HepG2 (cell line): Measurements from ENCODE around the gene DCAF7. TPM values are rescaled to one million over a fixed set of nuclear protein-coding genes. Genes with fewer than 3 reads are reported as not detected.

Source experiments
- CAMTA2 ChIP-seq: sonication (generic); formaldehyde crosslinking; IDR thresholded peaks from 2 replicates; pipeline ENCODE4 v1.4.0; 2020; ENCODE audit warnings: mild to moderate bottlenecking, missing genetic modification reagents, borderline replicate concordance
- CEBPB ChIP-seq: IDR thresholded peaks from 2 replicates; pipeline ENCODE4 v1.6.1; 2011; ENCODE audit warnings: low read depth, low read length, improper control_type of control experiment, borderline replicate concordance
- EZH2 ChIP-seq: conservative IDR thresholded peaks from 2 replicates; pipeline ENCODE4 v1.6.1; 2012; ENCODE audit warnings: mild to moderate bottlenecking, low read depth, low read length, moderate library complexity
- JUND ChIP-seq: sonication (generic); formaldehyde crosslinking; IDR thresholded peaks from 2 replicates; pipeline ENCODE4 v1.8.0; 2022; ENCODE audit warnings: mild to moderate bottlenecking, missing genetic modification reagents
- KDM4B ChIP-seq: sonication (generic); formaldehyde crosslinking; IDR thresholded peaks from 2 replicates; pipeline ENCODE4 v1.4.0; 2020; ENCODE audit warnings: missing genetic modification reagents
- MED13 ChIP-seq: sonication (generic); formaldehyde crosslinking; IDR thresholded peaks from 2 replicates; pipeline ENCODE4 v1.5.0; 2020; ENCODE audit warnings: missing genetic modification reagents
- MED8 ChIP-seq: sonication (generic); formaldehyde crosslinking; IDR thresholded peaks from 2 replicates; pipeline ENCODE4 v1.8.1; 2023; ENCODE audit warnings: mild to moderate bottlenecking, missing genetic modification reagents; ENCODE audit not compliant: insufficient replicate concordance
- MIXL1 ChIP-seq: IDR thresholded peaks from 2 replicates; pipeline ENCODE4 v1.6.1; 2016
- NFRKB ChIP-seq: fragments of 450-650 bp; IDR thresholded peaks from 2 replicates; pipeline ENCODE4 v1.6.1; 2017
- PHF8 ChIP-seq: sonication (generic); formaldehyde crosslinking; IDR thresholded peaks from 2 replicates; pipeline ENCODE4 v1.5.0; 2020; ENCODE audit warnings: missing genetic modification reagents
- RNF2 ChIP-seq: fragments of 450-650 bp; conservative IDR thresholded peaks from 2 replicates; pipeline ENCODE4 v1.6.1; 2016; ENCODE audit warnings: low read depth
- SNAI1 ChIP-seq: sonication (generic); formaldehyde crosslinking; IDR thresholded peaks from 2 replicates; pipeline ENCODE4 v1.5.0; 2020; ENCODE audit warnings: mild to moderate bottlenecking, missing genetic modification reagents, borderline replicate concordance
- TBX2 ChIP-seq: sonication (generic); formaldehyde crosslinking; IDR thresholded peaks from 2 replicates; pipeline ENCODE4 v1.5.0; 2020; ENCODE audit warnings: missing genetic modification reagents, mild to moderate bottlenecking, borderline replicate concordance
- TRIM22 ChIP-seq: fragments of 450-650 bp; IDR thresholded peaks from 2 replicates; pipeline ENCODE4 v1.6.1; 2017
- YY1 ChIP-seq: IDR thresholded peaks from 2 replicates; pipeline ENCODE4 v1.6.1; 2011; ENCODE audit warnings: low read length, low read depth, moderate library complexity, mild to moderate bottlenecking; ENCODE audit not compliant: insufficient read depth, insufficient replicate concordance
- ZNF256 ChIP-seq: sonication (generic); formaldehyde crosslinking; conservative IDR thresholded peaks from 2 replicates; pipeline ENCODE4 v1.4.0; 2020; ENCODE audit warnings: missing genetic modification reagents
- ZNF317 ChIP-seq: sonication (generic); formaldehyde crosslinking; IDR thresholded peaks from 2 replicates; pipeline ENCODE4 v1.5.0; 2020; ENCODE audit warnings: mild to moderate bottlenecking, missing genetic modification reagents
- ZNF460 ChIP-seq: sonication (generic); formaldehyde crosslinking; IDR thresholded peaks from 2 replicates; pipeline ENCODE4 v1.5.1; 2020; ENCODE audit warnings: missing genetic modification reagents, mild to moderate bottlenecking, borderline replicate concordance
- ZNF558 ChIP-seq: sonication (generic); formaldehyde crosslinking; IDR thresholded peaks from 2 replicates; pipeline ENCODE4 v1.9.0; 2022; ENCODE audit warnings: mild to moderate bottlenecking, missing genetic modification reagents, borderline replicate concordance
- ZNF562 ChIP-seq: sonication (generic); formaldehyde crosslinking; IDR thresholded peaks from 2 replicates; pipeline ENCODE4 v1.8.0; 2022; ENCODE audit warnings: missing genetic modification reagents, borderline replicate concordance
- ZNF607 ChIP-seq: sonication (generic); formaldehyde crosslinking; IDR thresholded peaks from 2 replicates; pipeline ENCODE4 v1.5.1; 2020; ENCODE audit warnings: missing genetic modification reagents, mild to moderate bottlenecking, borderline replicate concordance
- ZNF768 ChIP-seq: sonication (generic); formaldehyde crosslinking; IDR thresholded peaks from 2 replicates; pipeline ENCODE4 v1.4.0; 2020; ENCODE audit warnings: missing genetic modification reagents
- polyA plus RNA-seq, 8 experiments: library from polyadenylated mRNA; depleted of rRNA in 3 of 8; stranded (reverse) in 7 of 8; unstranded in 1 of 8; fragments of >200 nt; fragmentation: Illumina TruSeq in 4 of 8; extraction: Trizol in 4 of 8; gene quantifications; 2 replicates each; pipeline versions ENCODE4 v1.2.1 to v1.2.3, GENCODE V29; 2011 to 2016; ENCODE audit warnings: low read depth in 4 of 8, missing spikeins in 1 of 8, mixed read lengths in 1 of 8; ENCODE audit not compliant: insufficient read depth in 1 of 8
- total RNA-seq, 5 experiments: library from RNA; depleted of rRNA; stranded (reverse); fragments of >200 nt; fragmentation: Illumina TruSeq; extraction: Trizol; gene quantifications; 2 replicates each; pipeline ENCODE4 v1.2.3, GENCODE V29; 2016; ENCODE audit warnings: low read depth in 1 of 5
- TF ChIP-seq, protein P1 (sequence below): fragments of 450-650 bp; IDR thresholded peaks from 2 replicates; pipeline ENCODE4 v1.6.1; 2016
- TF ChIP-seq, protein P2 (sequence below): sonication (generic); formaldehyde crosslinking; IDR thresholded peaks from 2 replicates; pipeline ENCODE4 v1.5.0; 2020; ENCODE audit warnings: missing genetic modification reagents, mild to moderate bottlenecking, borderline replicate concordance
- TF ChIP-seq, protein P3 (sequence below): sonication (generic); formaldehyde crosslinking; IDR thresholded peaks from 2 replicates; pipeline ENCODE4 v1.8.0; 2022; ENCODE audit warnings: missing genetic modification reagents, mild to moderate bottlenecking, inconsistent platforms, borderline replicate concordance

Gene DCAF7
- total and polyA plus RNA-seq, 2 of the 13 experiments (the other 11 are each of a cell fraction or from before 2014, with no cell fraction given): 55.2 to 73.4 TPM

- peak; percentile 38; the same call in 1 of the 2 replicates for TF ChIP-seq MIXL1 (CRISPR knock-in tag)
- TF ChIP-seq SNAI1 (CRISPR knock-in tag): peak; percentile 97; the same call in 1 of the 2 replicates
- TF ChIP-seq ZNF607 (CRISPR knock-in tag): no peak
- no peak for TF ChIP-seq EZH2
- no peak for TF ChIP-seq JUND (CRISPR knock-in tag)
- no peak for TF ChIP-seq ZNF558
- TF ChIP-seq, protein P1, sequence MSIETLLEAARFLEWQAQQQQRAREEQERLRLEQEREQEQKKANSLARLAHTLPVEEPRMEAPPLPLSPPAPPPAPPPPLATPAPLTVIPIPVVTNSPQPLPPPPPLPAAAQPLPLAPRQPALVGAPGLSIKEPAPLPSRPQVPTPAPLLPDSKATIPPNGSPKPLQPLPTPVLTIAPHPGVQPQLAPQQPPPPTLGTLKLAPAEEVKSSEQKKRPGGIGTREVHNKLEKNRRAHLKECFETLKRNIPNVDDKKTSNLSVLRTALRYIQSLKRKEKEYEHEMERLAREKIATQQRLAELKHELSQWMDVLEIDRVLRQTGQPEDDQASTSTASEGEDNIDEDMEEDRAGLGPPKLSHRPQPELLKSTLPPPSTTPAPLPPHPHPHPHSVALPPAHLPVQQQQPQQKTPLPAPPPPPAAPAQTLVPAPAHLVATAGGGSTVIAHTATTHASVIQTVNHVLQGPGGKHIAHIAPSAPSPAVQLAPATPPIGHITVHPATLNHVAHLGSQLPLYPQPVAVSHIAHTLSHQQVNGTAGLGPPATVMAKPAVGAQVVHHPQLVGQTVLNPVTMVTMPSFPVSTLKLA: peak; percentile 40; the same call in 1 of the 2 replicates
- TF ChIP-seq CEBPB: peak; percentile 72
- TF ChIP-seq TBX2 (CRISPR knock-in tag): peak; percentile 98
- no peak for TF ChIP-seq MED13
- TF ChIP-seq YY1: peak; percentile 48
- TF ChIP-seq CAMTA2 (CRISPR knock-in tag): peak; percentile 77; the same call in 1 of the 2 replicates
- no peak for TF ChIP-seq NFRKB
- TF ChIP-seq ZNF768 (CRISPR knock-in tag): peak; percentile 77; the same call in 1 of the 2 replicates
- peak; percentile 35 for TF ChIP-seq MED8 (CRISPR knock-in tag)
- TF ChIP-seq RNF2: peak; percentile 69; the same call in 1 of the 2 replicates
- no peak for TF ChIP-seq ZNF562 (CRISPR knock-in tag)
- TF ChIP-seq, protein P2, sequence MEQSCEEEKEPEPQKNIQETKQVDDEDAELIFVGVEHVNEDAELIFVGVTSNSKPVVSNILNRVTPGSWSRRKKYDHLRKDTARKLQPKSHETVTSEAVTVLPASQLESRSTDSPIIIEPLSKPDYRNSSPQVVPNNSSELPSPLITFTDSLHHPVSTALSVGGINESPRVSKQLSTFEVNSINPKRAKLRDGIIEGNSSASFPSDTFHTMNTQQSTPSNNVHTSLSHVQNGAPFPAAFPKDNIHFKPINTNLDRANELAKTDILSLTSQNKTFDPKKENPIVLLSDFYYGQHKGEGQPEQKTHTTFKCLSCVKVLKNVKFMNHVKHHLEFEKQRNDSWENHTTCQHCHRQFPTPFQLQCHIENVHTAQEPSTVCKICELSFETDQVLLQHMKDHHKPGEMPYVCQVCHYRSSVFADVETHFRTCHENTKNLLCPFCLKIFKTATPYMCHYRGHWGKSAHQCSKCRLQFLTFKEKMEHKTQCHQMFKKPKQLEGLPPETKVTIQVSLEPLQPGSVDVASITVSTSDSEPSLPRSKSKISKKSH (CRISPR knock-in tag): peak; percentile 87; the same call in 1 of the 2 replicates
- peak; percentile 97 for TF ChIP-seq PHF8 (CRISPR knock-in tag)
- 0 out of 2 replicates have a peak, but pooled peaks have one; percentile 81 for TF ChIP-seq KDM4B
- TF ChIP-seq ZNF317 (CRISPR knock-in tag): peak; percentile 85
- no peak for TF ChIP-seq ZNF460
- TF ChIP-seq ZNF256: peak; percentile 91; the same call in 1 of the 2 replicates
- no peak for TF ChIP-seq TRIM22
- TF ChIP-seq, protein P3, sequence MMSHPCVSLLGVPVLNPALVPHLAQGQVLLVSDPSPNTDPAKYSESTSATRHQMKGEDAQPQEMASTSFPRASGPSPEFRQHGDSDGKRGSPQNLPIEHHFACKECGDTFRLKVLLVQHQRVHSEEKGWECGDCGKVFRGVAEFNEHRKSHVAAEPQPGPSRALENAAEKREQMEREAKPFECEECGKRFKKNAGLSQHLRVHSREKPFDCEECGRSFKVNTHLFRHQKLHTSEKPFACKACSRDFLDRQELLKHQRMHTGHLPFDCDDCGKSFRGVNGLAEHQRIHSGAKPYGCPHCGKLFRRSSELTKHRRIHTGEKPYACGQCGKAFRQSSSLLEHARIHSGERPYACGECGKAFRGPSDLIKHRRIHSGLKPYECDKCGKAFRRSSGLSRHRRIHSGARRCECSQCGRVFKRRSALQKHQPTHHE: peak; percentile 55; the same call in 1 of the 2 replicates
These were observed 71.7 kb downstream of the DCAF7 start, which contains the start of gene MAP3K3 (continued) for GRCh38 chr17:63621684-63622573.
